GM18858 (cell line): ENCODE measurements around the gene NOC3L.
"Not testable (repeated sequence)": the region's sequence is repeated elsewhere in the genome, so short reads cannot be mapped to it uniquely, and the experiment has no call there.

Experiments
- ATAC-seq: cut with Tn5 transposase; IDR thresholded peaks from one replicate; pipeline ENCODE4 v1.9.1; 2021; ENCODE audit not compliant: unreplicated experiment

NOC3L gene

DNA sequence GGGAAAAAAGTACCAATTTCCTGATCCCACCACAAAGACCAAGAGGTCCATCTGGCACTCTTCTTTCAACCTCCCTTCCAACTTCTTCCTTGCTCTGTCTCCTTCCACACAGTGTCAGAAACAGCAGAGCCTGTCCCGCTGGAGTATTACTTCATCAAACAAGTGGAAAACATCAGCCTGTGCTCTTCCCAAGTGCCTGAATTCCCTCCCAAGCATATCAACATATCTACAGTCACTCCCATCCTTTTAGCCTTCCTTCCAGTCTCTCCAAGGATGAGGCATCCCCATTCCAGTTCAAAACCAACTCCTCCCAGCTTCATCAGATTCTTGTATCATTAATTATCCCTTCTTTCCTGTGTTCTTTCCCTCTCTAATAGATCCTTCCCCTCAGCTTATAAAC, 1.7 kb upstream of the NOC3L start:
- ATAC-seq = no peak

- no peak for ATAC-seq
Measured at GRCh38 chr10:94363251-94363565, 469 bp upstream of the NOC3L start.

DNA sequence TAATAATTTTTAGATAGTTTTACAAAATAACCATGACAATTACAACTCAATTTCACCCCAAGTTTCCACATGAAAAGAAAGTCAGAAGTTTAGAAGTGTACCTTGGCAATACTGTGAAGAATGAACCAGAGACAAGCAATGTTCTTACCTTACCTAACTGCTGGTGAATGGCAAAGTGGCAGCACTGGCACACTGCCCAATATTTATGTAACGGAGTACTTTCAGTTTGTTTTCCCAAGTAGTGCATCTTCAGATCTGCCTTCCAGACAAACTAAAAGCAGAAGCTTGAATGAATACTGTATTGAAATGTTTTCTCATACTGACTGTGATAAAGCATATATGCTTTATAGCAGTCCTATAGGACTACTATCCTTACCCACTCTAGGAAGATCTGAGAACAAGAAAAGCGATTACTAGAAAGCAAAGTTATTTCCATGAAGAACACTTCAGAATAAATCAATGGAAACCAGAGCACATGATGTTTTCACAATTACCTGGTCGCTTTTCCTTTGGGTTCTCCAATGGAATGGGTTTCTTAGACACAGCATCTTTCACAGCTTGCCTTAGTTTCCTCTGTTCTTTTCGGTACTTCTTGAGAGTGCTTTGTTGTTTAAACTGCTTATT, 1.5 kb downstream of the NOC3L start:
- no peak for ATAC-seq

DNA sequence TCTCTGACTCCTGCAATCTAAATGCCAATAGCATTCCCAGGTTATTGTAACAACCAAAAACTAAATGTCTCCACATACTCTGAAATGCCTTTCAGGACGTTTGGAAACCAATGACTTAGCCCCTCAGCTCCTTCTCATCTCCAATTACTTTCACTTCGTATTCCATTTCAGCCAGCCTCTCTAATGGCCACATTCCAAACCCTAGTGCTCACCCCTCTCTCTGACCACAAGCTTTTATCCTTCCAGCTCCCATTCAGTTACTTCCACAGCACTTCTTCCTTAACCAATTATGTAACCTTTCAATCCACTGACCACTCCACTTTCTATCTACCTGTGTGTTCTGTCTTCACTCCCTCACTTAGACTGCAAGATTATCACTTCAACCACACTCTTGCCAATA, 4.3 kb downstream of the NOC3L start:
- ATAC-seq = no peak

- ATAC-seq = no peak
Measured at GRCh38 chr10:94357193-94357592, 5.5 kb downstream of the NOC3L start.

DNA sequence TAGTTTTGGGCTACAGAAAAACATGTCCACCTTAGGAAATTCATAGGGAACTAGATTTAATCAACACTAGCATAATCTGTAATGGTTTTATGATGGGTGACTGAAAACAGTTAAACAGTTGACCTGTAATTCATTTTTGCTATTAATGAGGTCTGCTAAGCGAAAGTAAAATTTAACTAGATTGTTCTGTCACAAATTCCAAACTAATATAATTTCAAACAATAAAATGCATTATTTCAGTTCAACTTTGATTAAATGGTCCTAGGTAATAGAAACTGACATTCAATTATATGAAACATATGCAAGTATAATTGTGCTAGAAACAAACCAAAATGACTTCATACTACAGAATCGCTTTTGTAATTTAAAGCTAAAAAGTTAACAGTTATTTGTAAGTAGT, 6.9 kb downstream of the NOC3L start:
- ATAC-seq = no peak

DNA sequence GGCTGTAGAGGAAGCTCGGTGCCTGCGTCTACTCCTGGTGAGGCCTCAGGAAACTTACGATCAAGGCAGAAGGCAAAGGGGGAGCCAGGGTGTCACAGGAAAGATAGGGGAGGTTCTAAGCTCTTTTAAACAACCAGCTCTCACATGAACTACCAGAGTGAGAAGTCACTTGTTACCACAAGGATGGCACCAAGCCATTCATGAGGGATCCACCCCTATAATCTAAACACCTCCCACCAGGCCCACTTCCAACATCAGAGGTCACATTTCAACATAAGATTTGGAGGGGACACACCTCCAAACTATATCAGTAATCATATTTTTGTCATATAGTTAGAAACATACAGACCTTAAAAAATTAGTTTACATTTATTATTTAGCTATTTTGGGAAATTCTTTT, 9.4 kb downstream of the NOC3L start:
- no peak for ATAC-seq

DNA sequence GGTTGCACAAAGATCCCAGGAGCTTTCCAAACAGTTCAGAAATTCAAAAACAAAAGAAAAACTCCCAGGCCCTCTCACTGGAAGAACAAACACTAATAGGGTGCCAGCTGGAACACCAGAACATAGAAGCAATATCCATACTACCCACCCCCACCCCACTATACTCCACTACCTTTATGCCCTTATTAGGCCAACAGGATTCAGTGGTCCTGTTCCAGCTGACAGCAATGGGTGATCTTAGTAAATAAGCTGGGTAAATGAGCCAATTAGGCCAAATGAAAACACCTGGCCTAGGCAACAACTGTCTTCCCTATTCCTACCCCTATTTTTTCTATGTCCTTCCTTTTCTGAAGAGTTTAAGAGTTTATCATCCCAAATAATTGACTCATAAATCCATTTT, 11.7 kb downstream of the NOC3L start:
- no peak for ATAC-seq

GRCh38 chr10:94350500-94350899, 12.2 kb downstream of the NOC3L start:
- not testable (repeated sequence) for ATAC-seq

- no peak for ATAC-seq
Measured at GRCh38 chr10:94349327-94349726, 13.4 kb downstream of the NOC3L start.

GRCh38 chr10:94344522-94345122, 18.1 kb downstream of the NOC3L start:
- peak; percentile 92 for ATAC-seq

DNA sequence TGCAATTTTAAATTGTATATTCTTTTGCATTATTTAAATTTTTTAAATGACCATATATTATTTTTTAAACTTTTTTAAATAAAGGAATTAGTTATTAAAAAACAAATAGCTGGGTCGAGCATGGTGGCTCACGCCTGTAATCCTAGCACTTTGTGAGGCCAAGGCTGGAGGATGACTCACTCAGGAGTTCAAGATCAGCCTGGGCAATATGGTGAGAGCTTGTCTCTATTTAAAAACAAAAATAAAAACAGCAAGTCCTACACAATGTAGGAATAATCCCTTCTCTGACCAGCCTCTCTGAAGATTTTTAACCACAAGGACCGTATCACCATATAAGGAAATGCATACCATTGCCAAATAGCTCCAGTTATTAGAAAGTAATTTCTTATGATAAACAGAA, 19.6 kb downstream of the NOC3L start:
- ATAC-seq = no peak

DNA sequence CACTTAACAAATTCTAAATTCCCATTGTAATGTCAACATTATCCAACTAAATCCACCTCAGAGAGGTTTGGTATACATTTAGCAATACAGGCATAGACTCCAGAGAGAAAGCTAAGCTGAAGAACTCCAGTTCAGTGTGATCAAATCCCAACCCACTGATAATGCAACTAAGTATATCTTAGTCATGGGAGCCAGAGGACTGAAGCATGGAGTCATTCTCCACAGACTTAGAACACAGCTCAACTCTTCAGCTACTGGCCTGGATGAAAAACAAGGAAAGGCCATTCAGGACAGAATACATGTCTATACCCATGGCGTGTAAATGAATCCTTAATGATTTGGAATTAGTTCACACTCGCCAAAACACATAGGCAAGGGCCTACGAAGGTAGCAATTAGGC, 27.9 kb downstream of the NOC3L start:
- ATAC-seq = no peak

- ATAC-seq = no peak
Measured at GRCh38 chr10:94333051-94333450, 29.7 kb downstream of the NOC3L start.

DNA sequence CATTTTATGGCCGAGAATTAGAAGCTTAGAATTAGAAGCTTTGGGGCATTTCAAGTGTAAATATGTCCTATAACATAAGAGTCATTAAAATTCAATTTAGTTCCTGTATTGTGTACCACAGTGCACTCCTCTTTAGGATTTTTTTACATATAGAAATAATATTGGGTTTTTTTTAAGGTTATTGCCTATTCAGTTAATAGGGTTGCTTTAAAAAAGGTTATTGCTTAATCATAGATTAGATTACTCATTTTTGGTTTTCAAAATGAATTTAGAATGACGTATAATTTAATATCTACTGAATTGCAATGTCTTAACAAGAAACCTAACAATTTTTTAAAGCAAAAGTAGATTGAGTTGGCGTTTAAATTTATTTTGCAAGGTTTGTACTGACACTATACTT, 34.1 kb downstream of the NOC3L start:
- no peak for ATAC-seq

DNA sequence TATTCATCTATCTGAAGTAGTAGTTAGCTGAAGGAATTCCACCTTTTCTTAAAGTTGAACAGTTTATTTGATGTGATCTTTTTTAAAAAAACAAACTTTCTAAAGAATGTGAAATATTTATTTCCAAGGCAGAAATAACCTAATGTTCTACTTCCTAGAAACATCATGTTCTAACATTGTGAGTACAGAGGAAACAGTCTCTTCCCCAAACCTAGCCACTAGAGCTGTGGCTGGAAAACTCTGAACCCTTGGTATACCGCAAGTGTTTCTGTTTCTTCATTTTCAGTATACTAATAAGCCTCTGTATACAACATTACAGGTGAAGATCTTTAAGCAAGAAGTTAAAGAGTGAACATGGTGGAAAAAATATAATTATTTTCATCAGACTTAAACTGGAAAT, 35.1 kb downstream of the NOC3L start:
- ATAC-seq = no peak

DNA sequence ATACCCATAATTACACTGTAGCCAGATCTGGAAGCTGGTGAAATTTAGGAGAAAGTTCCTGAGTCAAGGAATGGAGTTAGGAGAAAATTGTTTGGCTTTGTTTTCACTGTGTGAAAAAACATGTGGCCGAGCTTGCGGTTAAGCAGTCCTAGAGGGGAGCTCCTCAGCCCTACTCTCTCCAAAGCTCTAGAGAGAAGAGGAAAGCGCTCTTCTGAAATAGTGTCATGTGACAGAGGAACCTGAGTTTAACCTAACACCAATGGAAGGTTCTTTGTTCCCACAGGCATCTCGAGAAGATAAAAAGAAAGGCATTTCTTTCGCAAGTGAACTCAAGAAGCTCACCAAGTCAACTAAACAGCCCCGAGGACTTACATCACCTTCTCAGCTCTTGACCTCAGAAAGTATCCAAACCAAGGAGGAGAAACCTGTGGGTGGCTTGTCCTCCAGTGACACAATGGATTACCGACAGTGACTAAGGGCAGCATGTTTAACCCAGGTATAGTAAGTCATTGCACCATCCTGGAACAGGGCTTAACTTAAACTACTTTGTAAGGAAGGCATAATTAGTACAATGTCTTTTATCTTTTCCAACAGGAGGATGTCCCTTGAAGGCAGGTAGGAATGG, 38.0 kb downstream of the NOC3L start:
- no peak for ATAC-seq

DNA sequence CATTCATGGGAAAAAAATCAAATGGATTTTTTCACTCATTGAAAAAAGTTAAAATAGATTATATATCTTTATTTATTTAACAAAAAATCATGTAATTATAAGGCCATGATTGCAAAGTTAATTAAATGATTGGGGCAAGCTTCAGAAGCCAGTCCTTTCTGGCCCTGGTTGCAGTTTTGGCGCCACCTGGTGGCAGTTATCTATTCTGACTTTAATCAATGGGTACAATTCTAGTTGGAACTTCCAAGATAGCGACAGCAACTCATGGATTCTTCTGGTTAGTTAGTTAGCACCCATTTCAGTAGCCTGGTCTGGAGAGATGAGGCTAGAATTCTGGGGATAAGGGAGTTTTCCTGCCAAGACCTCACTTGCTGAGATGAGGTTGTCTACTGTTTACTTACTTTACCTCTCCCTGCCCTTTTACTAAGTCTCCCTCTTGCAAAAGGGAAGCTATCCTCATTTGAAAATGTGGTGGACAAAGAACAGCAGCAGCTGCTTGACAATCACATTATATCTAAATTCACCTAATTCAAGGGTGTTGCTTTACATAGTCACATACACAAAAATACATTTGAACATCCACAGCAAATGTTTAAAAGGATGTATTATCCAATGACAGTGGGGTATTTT, 42.3 kb downstream of the NOC3L start:
- no peak for ATAC-seq

DNA sequence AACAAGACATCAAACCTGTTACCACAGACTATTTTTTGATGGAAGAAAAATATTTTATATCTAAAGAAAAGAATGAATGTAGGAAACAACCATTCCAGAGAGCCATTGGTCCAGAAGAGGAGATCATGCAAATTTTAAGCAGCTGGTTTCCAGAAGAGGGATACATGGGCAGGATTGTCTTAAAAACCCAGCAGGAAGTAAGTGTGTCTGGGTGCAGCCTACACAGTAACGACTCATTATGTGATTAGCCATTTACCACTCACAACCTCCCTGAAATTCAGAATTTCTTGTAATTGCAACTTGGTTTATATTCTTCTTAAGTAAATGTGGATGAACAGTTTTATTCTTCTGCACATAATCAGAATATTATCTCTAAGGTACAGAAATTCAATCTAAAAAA, 46.2 kb downstream of the NOC3L start:
- no peak for ATAC-seq

GRCh38 chr10:94315975-94316464, 46.7 kb downstream of the NOC3L start:
- ATAC-seq = no peak

DNA sequence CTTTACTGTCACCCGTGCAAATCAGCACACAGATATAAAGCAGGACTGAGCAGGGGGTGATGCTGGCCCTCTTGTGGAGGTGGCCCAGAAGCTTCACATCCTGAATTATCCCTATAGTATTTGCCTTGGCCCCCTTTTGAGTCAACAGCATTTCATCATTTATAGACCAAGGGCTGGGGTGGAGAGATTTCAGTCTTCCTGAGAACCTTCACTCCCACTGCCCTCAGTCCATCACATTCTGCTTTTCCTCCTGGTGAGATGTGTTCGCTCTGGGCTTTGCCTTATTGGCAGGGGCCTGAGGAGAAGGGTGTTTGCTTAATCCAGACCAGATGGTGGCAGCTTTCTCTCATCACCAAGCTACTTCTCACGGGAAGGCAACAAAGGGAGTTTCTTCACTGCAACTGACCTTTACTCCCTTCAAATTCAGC, 47.7 kb downstream of the NOC3L start:
- no peak for ATAC-seq

DNA sequence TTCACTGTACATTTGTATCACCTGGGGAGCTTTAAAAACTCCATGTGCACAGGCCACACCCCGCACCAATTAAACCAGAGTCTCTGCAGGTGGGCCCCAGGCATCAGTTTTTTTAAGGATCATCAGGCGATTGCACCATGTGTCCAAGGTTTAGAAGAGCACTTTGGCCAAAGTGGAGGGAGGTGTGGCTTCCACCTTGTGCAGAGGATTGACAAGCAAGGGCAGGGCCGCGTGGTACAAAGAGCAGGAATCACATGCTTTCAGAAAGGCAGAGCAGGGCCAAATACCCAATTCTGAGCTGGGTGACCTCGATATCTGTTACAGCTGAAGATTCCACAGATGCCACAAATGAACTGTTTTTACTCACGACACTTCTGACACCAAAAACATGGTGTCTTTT, 52.4 kb downstream of the NOC3L start:
- ATAC-seq = no peak
